GM21367 (cell line): ENCODE results near the gene PDCD1LG2.

Experiments
- ATAC-seq: cut with Tn5 transposase; IDR thresholded peaks from one replicate; pipeline ENCODE4 v1.9.1; 2021; ENCODE audit not compliant: unreplicated experiment

PDCD1LG2 gene

GRCh38 chr9:5529683-5530221 is 19.4 kb downstream of the PDCD1LG2 start:
- ATAC-seq: peak; percentile 52

GRCh38 chr9:5531101-5531882 is 21.0 kb downstream of the PDCD1LG2 start:
- ATAC-seq: no peak

- no peak for ATAC-seq
These were observed 22.0 kb downstream of the PDCD1LG2 start for GRCh38 chr9:5532306-5532705.

GRCh38 chr9:5532790-5533189 is 22.5 kb downstream of the PDCD1LG2 start:
- no peak for ATAC-seq

GRCh38 chr9:5536684-5537083 is 26.4 kb downstream of the PDCD1LG2 start:
- no peak for ATAC-seq

- no peak for ATAC-seq
These were observed 33.8 kb downstream of the PDCD1LG2 start for GRCh38 chr9:5543875-5544702.

- ATAC-seq: no peak
These were observed 39.6 kb downstream of the PDCD1LG2 start for GRCh38 chr9:5549658-5550650.

- ATAC-seq: no peak
These were observed 41.2 kb downstream of the PDCD1LG2 start for GRCh38 chr9:5551368-5552150.

- no peak for ATAC-seq
These were observed 42.0 kb downstream of the PDCD1LG2 start for GRCh38 chr9:5552301-5552700.

GRCh38 chr9:5553211-5553610 is 42.9 kb downstream of the PDCD1LG2 start:
- ATAC-seq: no peak

- peak; percentile 68 for ATAC-seq
These were observed 43.9 kb downstream of the PDCD1LG2 start for GRCh38 chr9:5554254-5554653.

- ATAC-seq: no peak
These were observed 45.9 kb downstream of the PDCD1LG2 start for GRCh38 chr9:5556101-5556705.

GRCh38 chr9:5557606-5558587 is 47.6 kb downstream of the PDCD1LG2 start:
- ATAC-seq: peak; percentile 61

GRCh38 chr9:5559659-5560058 is 49.3 kb downstream of the PDCD1LG2 start:
- ATAC-seq: no peak

- no peak for ATAC-seq
These were observed 50.2 kb downstream of the PDCD1LG2 start for GRCh38 chr9:5560443-5561100.

GRCh38 chr9:5561828-5562488 is 51.6 kb downstream of the PDCD1LG2 start:
- no peak for ATAC-seq

- ATAC-seq: no peak
These were observed 52.6 kb downstream of the PDCD1LG2 start for GRCh38 chr9:5562806-5563416.
